HG03175 (cell line): ENCODE data around the gene PDS5B.
A peak's percentile ranks its signal among the peaks of the same experiment; 100 is the strongest.
"Not testable (repeated sequence)": the region's sequence is repeated elsewhere in the genome, so short reads cannot be mapped to it uniquely, and the experiment has no call there.

Experiments used
- ATAC-seq: cut with Tn5 transposase; IDR thresholded peaks from one replicate; pipeline ENCODE4 v1.9.1; 2021; ENCODE audit warnings: mild to moderate bottlenecking, moderate library complexity; ENCODE audit not compliant: unreplicated experiment

The PDS5B gene

DNA sequence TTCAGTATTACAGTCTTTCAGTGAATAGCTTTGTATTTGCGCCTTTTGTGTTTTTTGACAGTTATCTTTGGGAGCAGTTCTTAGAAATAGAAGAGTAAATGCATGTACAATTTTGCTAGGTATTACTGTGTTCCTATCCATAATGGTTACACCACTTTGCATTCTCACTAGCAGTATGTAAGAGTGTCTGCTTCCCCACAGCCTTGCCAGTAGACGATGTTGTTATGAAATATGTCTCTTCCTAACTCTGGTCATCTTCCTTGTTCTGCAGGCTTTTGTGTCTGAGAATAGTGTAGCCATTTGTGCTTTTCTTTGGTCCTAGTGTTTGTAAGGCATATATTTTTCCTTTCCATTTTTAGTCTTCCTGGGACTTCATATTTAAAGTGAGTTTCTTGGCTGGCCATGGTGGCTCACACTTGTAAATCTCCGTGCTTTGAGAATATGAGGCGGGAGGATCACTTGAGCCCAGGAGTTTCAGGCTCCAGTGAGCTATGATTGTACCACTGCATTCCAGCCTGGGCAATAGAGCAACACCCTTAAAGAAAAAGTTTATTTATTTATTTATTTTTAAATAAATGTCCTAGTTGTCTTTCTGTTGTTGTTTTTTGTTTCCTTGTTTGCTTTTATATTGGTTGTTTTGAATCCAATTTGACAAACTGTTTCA lies 140.3 kb downstream of the PDS5B start:
- no peak for ATAC-seq

DNA sequence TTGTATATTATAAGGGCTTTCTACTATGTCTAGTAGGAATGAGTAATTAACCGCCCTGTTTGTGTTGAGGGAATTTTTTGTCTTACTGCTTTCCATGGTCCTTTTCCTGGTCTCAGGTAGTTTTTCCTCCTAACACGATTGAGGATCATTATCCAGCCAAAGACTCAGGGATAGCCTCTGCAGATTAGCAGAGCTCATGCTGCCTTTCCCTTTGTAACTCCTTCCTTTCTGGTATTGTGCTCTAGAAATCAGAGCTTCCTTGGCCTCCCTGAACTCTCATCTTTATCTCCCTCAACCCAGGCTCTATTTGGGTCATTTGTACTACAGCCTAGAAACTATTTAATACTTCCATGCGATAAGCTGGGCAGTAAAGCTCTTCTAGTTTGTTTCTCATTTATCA lies 142.1 kb downstream of the PDS5B start:
- ATAC-seq, result no peak

DNA sequence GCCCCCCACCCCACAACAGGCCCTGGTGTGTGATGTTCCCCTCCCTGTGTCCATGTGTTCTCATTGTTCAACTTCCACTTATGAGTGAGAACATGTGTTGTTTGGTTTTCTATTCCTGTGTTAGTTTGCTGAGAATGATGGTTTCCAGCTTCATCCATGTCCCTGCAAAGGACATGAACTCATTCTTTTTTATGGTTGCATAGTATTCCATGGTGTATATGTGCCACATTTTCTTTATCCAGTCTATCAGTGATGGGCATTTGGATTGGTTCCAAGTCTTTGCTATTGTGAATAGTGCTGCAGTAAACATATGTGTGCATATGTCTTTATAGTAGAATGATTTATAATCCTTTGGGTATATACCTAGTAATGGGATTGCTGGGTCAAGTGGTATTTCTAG lies 142.8 kb downstream of the PDS5B start:
- not testable (repeated sequence) for ATAC-seq

DNA sequence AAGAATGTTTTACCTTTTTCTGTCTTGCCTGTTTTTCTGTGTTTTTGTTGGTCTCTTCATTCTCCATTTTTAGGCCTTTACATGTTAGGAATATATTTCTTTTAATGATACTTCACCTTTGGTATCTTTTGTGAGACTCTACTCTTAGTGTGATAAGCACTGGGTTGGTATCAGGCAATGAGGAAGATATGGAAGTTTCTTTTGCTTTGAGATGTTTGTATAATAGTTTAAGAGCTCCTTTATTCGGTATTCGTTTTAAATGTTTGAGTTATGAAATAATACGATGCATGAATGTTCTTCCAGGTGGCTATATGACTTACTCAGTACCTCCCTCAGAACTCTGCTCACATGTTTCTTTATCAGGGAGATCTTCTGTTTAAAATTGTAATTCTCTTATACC lies 144.8 kb downstream of the PDS5B start:
- no peak for ATAC-seq

DNA sequence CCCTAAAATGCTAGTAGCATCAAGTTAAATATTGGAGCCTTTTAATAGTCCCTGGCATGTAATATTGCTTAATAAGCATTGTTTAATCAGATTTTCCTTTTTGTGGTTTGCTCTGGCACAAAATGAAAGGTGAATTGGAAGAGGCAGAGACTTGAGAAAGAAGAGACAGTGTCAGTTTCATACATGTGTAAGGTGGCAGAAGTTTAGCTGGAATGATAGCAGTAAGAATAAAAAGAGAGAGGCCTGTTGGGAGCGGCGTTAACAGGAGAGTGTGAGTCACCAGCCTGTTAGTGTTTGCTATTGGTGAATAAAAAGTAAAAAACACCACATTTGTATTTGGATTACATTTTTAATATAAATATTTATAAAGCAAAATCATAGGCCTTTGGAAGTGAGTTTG lies 145.3 kb downstream of the PDS5B start:
- no peak for ATAC-seq

DNA sequence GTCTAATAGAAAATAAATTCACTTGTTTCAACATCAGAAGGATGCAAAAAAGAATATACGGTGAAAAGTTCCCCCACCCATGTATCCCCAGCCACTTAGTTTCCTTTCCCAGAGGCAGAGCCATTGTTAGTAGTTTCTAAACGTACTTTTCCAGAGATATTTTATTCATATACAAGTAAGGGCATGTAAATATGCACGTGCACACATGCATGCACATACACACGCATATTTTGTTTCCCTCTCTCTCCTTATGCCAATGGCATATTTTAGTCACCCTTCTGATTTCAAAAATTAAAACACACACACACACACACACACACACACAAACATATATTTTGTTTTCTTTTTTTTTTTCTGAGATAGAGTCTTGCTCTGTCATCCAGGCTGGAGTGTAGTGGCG lies 147.4 kb downstream of the PDS5B start:
- ATAC-seq, result no peak

DNA sequence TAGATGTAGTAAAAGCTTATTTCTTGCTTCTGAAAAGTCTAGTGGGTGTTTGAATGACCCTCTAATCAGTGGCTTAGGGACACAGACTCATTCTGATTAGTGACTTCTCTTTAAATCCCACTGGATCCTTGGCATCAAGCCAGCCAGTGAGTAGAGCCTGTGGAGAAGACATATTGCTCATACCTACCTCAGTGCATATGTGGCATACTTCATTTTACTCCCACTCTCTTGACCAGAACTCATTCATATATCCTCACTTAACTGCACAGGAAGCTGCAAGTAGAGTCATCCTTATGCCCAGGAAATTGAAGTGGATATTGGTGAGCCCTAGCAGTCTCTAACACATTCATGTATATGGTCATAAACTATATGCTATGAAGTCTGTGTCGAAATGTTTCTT lies 148.3 kb downstream of the PDS5B start:
- ATAC-seq, result no peak

DNA sequence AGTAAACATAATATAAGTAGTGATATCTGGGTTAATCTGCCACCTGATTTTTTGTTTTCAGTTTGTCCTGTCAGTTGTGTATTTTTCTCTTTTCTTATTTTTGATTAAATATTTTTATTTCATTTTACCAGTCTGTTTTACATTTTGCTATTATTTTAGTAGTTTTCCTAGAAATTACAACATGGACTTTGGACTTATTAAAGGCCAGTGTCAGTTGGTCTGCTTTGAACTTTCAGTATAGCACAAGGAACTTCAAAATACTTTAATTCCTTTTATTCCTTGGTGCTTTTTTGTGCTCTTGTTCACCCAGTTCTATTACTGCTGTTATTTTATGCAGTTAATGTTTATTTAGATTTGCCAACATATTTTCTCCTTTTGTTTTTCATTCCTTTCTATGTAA lies 149.6 kb downstream of the PDS5B start:
- no peak for ATAC-seq

DNA sequence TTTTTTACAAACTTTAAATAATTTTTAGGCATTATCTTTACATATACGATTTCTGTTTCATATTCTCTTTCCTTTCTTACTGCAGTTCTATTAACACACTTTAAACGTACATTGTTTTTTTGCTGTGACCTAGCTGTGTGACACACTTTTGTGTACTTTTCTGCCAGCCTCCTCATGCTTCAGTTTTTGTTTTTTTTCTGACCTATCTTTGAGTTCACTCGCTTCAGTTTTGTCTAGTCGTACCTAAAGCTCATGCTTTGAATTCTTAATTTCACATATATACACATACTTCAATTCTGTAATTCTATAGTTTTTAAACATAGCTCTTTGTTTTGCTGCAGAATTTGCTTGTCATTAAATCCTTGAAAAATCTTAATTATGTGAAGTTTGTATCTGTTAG lies 150.4 kb downstream of the PDS5B start:
- no peak for ATAC-seq

DNA sequence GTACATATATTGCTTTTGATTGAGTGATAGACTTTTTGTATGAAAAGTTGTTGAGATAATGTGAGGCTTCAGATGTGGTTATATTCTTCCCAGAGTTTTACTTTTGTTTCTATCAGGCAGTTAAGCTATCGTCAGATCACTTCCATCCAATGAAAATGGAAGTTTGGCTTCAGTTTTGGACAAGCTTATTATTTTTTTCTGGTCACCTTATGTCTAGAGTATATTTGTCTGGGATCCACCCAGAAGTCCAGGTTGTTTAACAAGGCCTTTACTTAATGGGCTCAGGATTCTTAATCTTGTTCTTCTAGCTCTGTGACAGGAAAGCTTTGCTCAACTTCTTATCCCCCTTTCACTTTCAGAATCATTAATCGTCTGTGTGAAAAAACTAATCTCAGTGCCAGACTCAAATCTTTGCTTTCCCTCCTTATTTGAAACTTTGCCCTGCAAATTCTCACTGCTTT lies 150.9 kb downstream of the PDS5B start:
- ATAC-seq, result peak; percentile 70

DNA sequence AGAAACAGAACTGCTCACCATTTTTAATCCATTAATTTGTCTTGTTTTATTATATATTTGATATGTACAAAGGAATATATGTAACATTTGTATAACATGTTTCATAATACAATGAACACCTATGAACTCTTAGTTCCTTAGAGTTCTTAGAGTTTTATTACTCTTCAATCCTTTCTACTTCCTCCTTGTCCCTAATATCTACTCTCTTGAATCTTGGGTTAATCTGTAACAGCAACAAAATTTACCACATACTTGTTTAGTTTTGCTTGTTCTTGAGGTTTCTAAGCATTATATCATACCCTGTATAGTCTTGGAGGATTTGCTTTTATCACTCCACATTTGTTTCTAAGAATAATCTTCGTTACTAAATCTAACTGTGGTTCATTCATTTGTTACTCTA lies 151.4 kb downstream of the PDS5B start:
- peak; percentile 78 for ATAC-seq

DNA sequence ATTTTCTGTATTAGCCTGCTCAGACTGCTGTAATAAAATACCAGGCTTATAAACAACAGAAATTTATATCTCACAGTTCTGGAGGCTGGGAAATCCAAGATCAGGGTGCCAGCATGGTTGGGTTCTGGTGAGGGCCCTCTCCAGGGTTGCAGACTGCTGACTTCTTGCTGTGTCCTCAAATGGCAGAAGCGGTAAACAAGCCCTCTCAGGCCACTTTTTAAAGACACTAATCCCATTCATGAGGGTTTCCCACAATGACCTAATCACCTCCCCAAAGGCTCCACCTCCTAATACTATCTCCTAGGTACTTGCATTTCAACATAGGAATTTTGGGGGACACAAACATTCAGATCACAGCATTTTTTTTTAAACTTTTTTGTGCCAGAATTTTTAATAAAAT lies 159.3 kb downstream of the PDS5B start:
- no peak for ATAC-seq

DNA sequence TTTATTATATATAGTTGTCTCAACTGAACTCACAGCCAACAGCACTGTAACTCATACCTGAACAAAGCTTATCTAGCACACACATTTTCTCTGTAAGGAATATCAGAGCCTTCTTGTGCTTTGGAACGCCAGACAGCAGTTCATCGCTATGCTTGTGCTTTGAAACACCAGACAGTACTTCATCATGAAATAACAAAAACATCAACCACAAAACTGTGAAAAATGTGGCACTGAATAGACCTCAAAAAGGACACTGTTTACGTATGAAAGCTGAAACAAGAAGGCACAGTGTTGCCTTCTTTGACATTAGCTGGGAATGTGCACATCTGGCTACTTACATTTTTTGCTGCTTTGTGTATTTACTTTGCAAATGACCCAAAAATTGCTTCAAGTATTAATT lies 160.2 kb downstream of the PDS5B start:
- no peak for ATAC-seq

DNA sequence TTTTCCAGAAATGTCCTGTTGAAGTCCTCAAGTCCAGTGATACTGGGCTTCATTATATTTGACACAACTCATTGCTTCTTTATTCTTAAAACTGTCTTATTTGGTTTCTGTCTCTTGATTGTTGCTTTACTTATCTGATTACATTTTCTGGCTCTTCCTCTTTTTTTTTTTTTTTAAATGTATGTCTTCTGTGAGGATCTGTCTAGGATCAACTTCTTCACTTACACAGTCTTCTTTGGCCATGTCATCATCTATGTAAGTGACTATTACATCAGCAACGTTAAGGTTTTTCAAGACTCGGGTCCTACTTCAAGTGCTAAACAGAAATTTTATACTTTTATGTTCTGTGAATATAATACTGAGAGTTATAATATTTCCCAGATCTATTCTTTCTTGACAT lies 162.1 kb downstream of the PDS5B start:
- ATAC-seq, result no peak

DNA sequence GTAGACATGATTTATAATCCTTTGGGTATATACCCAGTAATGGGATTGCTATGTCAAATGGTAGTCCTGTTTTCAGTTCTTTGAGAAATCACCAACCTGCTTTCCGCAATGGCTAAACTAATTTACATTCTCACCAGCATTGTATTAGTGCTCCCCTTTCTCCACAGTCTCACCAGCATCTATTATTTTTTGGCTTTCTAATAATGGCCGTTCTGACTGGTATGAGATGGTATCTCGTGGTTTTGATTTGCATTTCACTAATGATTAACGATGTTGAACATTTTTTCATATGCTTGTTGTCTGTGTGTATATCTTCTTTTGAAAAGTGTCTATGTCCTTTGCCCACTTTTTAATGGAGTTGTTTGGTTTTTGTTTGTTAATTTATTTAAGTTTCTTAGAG lies 165.1 kb downstream of the PDS5B start:
- no peak for ATAC-seq

DNA sequence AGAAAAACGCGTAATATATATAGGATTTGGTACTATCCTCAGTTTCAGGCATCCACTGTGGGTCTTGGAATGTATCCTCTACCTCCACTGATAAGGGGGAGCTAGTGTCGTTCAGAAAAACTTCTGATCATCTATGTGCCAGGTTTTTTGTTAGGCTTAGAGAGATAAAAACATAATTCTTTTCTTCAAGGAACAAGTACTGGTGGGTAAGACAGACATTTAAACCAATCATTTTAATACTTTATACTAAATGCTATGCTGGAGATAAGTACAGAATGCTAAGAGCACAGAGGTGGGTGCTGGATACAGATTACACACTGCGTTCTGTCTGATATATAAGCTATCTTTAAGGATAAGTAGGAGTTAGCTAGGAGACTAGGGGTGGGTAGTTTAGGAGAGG lies 166.1 kb downstream of the PDS5B start:
- no peak for ATAC-seq

DNA sequence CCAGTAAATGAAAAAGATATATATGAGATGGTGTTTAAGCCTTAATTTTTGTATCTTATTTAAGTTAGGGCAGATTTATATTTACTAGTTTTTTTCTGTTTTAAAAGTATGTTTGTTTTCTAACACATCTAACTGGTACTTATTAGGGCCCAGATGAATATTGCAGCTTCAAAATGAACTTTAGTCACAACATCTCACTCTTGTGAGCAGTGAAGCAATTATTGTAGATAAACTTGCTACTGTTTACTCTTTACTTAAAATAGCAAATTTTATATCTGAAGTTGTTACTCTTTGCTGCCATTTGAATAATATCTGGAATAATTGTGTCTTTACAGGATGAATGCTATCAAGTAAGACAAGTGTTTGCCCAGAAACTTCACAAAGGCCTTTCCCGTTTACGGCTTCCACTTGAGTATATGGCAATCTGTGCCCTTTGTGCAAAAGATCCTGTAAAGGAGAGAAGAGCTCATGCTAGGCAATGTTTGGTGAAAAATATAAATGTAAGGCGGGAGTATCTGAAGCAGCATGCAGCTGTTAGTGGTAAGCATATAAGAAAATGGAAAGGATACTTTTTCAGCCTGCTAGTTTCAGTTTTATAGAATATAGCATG lies 166.8 kb downstream of the PDS5B start:
- ATAC-seq, result no peak

DNA sequence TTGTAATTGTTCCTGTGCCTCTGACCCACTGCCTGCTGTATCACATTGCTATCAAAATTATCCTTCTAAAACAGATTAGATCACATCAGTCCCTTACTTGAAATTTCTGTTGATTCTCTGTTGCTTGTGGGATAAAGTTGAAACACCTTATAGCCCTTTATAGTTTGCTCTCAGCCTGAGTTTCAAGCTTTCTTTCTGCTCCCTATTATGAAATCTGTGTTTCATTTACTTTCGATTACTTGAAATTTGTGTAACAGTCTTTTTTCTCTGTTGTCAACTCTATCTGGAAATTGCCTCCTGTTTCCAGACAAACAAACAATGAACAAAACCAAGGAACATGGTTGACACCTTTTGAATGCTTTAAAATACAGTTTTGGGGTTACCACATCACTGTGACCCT lies 167.9 kb downstream of the PDS5B start:
- ATAC-seq, result no peak

DNA sequence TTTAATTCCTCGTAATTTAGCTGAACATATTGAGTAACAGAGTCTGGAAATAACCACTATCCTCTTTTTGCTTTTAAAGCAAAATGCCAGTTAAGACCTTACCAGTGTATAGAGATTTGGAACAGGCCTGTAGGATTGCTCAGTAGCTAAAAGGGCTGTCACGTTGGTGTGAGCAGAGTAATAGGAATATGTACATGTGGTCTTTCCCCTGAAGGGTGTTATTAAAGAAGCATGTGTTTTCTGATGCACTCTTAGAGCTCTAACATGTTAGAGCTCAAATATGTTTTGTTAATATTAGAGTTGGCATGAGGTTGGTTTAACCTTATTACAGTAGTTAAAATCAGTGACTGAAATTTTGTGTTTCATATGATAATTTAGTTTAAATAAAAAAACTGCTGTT lies 172.9 kb downstream of the PDS5B start:
- no peak for ATAC-seq

DNA sequence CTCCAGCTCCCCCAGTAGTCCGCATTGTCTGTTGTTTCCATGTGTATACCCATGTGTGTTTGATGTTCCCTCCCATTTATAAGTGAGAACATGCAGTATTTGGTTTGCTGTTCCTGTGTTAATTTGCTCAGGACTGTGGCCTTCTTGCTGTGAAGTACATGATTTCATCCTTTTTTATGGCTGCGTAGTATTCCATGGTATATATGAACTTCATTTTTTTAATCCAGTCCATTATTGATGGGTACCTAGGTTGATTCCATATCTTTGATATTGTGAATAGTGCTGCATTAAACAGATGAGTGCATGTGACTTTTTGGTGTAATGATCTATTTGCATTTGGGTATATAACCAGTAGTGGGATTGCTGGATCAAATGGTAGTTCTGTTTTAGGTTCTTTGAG lies 175.2 kb downstream of the PDS5B start:
- ATAC-seq, result no peak

DNA sequence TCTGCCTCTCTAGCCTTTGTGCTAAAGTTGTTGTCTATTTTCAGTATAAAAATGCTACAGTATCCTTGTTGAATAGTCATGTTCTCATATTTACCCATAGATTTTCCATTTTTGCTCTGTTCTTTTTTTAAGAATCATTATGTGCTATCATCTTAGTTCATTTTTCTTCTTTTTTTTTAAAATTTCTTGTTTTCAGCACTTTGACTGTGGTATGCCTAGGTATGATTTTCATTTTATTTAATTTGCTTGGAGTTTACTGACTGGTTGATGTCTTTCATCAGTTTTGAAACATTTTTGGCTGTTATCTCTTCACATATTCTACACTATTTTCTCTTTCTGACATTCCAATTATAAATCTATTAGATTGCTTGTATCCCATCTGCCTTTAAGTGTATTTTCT lies 192.9 kb downstream of the PDS5B start:
- ATAC-seq, result no peak

DNA sequence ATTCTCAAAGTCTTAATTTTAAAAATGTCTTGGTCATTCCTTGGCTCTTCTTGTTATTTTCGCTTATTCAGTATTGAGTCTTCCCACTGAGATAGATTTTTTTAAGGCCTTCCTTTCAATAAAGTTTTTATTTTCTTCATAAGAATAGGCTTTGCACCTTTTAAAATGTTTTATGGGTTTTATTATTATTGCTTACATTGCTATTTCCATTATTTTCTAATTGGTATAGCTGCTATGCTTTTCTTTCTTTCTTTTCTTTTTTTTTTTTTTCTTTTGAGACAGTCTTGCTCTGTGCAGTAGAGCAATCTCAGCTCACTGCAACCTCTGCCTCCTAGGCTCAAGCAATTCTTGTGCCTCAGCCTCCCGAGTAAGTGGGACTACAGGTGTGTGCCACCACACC lies 195.7 kb downstream of the PDS5B start:
- ATAC-seq, result no peak

DNA sequence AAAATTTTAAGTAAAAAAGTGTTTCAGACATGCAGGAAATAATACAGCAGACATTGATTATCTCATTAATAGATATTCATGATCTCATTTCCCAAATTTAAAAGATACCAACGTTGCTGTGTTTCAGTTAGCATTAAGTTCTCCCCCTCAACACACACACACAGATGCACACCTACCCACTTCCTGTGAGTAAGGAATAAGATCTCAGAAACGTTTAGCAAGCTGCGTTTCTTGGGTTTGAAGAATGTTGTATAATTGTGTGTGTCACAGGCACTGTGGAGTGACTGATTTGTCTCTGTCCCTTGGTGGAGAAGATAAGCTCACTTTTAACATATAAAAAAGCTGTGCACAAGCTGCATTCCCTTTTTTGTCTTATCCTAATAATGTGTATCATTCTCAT lies 196.8 kb downstream of the PDS5B start:
- ATAC-seq, result no peak
